Measurements from ENCODE around the gene INTS1. TPM values are rescaled to one million over a fixed set of nuclear protein-coding genes. Genes with fewer than 3 reads are reported as not detected.

INTS1 gene
- total and polyA plus RNA-seq, 2 experiments from 2014 or later, result 35.1 to 111 TPM

DNA sequence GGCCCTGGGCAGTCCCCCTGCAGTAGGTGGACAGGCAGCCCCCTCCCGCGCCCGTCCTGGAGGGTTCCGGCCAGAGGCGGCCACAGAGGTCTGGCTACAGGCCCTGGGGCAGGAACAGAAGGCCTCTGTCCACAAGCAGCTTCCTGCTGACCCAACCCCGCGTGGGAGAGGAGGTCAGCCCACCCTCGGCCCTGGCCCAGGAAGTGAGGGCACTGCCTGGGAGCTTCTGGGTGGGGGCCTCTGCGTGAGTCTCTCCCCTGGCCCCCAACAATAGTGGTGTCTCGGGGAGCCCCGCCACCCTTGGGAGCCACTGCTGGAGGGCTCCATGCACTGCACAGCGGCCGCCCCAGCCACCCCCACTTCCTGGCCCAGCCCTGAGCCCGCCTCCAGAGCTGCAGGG is 49.6 kb downstream of the INTS1 start (continued):
- TF ChIP-seq, protein P1, sequence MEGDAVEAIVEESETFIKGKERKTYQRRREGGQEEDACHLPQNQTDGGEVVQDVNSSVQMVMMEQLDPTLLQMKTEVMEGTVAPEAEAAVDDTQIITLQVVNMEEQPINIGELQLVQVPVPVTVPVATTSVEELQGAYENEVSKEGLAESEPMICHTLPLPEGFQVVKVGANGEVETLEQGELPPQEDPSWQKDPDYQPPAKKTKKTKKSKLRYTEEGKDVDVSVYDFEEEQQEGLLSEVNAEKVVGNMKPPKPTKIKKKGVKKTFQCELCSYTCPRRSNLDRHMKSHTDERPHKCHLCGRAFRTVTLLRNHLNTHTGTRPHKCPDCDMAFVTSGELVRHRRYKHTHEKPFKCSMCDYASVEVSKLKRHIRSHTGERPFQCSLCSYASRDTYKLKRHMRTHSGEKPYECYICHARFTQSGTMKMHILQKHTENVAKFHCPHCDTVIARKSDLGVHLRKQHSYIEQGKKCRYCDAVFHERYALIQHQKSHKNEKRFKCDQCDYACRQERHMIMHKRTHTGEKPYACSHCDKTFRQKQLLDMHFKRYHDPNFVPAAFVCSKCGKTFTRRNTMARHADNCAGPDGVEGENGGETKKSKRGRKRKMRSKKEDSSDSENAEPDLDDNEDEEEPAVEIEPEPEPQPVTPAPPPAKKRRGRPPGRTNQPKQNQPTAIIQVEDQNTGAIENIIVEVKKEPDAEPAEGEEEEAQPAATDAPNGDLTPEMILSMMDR (conservative IDR thresholded peaks at IDR 0.05; ENCODE audit: low read depth in 2 of 2), result no peak
- TF ChIP-seq, protein P2, sequence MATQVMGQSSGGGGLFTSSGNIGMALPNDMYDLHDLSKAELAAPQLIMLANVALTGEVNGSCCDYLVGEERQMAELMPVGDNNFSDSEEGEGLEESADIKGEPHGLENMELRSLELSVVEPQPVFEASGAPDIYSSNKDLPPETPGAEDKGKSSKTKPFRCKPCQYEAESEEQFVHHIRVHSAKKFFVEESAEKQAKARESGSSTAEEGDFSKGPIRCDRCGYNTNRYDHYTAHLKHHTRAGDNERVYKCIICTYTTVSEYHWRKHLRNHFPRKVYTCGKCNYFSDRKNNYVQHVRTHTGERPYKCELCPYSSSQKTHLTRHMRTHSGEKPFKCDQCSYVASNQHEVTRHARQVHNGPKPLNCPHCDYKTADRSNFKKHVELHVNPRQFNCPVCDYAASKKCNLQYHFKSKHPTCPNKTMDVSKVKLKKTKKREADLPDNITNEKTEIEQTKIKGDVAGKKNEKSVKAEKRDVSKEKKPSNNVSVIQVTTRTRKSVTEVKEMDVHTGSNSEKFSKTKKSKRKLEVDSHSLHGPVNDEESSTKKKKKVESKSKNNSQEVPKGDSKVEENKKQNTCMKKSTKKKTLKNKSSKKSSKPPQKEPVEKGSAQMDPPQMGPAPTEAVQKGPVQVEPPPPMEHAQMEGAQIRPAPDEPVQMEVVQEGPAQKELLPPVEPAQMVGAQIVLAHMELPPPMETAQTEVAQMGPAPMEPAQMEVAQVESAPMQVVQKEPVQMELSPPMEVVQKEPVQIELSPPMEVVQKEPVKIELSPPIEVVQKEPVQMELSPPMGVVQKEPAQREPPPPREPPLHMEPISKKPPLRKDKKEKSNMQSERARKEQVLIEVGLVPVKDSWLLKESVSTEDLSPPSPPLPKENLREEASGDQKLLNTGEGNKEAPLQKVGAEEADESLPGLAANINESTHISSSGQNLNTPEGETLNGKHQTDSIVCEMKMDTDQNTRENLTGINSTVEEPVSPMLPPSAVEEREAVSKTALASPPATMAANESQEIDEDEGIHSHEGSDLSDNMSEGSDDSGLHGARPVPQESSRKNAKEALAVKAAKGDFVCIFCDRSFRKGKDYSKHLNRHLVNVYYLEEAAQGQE (IDR thresholded peaks at IDR 0.05; ENCODE audit: unreplicated experiment), result no peak

DNA sequence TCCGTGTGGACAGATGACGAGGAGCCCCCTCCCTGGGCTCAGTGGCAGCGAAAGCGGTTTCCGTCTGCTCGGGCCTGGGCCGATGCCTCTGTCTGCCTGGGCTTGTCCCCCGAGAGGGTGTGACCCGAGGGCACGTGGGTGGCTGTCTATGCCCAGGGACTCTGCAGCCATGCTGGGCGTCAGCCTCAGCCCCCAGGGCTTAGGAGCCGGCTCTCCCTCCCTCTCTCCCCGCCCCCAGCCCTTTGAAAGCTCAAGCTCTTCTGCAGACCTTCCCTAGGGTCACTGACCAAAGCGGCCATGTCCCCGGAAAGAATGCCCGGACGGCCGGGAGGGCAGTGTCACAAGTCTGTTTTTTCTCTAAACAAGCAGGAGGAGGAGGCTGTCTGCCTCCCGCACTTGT is 52.0 kb downstream of the INTS1 start:
- H3K4me1 ChIP-seq (ENCODE audit: insufficient read depth), result no peaks in the 10 kb centered on the region
- H3K4me3 Mint-ChIP-seq, result no peak overlapping the region
- no peaks in the 10 kb centered on the region for H3F3A ChIP-seq (replicated peaks; ENCODE audit: low read depth)
- no peaks in the 10 kb centered on the region; the same call in 1 of the 2 replicates for H4K20me1 ChIP-seq (replicated peaks; ENCODE audit: insufficient read depth)
- H3K9me2 ChIP-seq (ENCODE audit: insufficient read depth), result no peaks in the 10 kb centered on the region
- DNase-seq (ENCODE audit: low spot score) (no peak), ATAC-seq (no peak)
- H3K4me3 ChIP-seq, result no peak overlapping the region
- H3K36me3 Mint-ChIP-seq (ENCODE audit: low read depth), result no peaks in the 10 kb centered on the region
- H3K9me3 Mint-ChIP-seq, result no peaks in the 10 kb centered on the region
- H3K27me3 Mint-ChIP-seq (ENCODE audit: insufficient read depth, low read depth, poor library complexity), result peaks cover 6% of the 10 kb centered on the region
- H3K27me3 ChIP-seq (ENCODE audit: insufficient read depth), result no peaks in the 10 kb centered on the region
- H3K27ac Mint-ChIP-seq, result peak overlapping the region; percentile 72
- H3K4me2 ChIP-seq, result no peak overlapping the region
- H3K4me1 Mint-ChIP-seq, result peaks cover 2% of the 10 kb centered on the region; the same call in 1 of the 3 replicates
- H3K27ac ChIP-seq (ENCODE audit: low read depth), result no peak overlapping the region
- H3K79me2 ChIP-seq (replicated peaks; ENCODE audit: insufficient read depth), result no peaks in the 10 kb centered on the region
- H2AFZ ChIP-seq, result no peak overlapping the region
- H3K36me3 ChIP-seq (ENCODE audit: insufficient read depth), result no peaks in the 10 kb centered on the region
- TF ChIP-seq, protein P3, sequence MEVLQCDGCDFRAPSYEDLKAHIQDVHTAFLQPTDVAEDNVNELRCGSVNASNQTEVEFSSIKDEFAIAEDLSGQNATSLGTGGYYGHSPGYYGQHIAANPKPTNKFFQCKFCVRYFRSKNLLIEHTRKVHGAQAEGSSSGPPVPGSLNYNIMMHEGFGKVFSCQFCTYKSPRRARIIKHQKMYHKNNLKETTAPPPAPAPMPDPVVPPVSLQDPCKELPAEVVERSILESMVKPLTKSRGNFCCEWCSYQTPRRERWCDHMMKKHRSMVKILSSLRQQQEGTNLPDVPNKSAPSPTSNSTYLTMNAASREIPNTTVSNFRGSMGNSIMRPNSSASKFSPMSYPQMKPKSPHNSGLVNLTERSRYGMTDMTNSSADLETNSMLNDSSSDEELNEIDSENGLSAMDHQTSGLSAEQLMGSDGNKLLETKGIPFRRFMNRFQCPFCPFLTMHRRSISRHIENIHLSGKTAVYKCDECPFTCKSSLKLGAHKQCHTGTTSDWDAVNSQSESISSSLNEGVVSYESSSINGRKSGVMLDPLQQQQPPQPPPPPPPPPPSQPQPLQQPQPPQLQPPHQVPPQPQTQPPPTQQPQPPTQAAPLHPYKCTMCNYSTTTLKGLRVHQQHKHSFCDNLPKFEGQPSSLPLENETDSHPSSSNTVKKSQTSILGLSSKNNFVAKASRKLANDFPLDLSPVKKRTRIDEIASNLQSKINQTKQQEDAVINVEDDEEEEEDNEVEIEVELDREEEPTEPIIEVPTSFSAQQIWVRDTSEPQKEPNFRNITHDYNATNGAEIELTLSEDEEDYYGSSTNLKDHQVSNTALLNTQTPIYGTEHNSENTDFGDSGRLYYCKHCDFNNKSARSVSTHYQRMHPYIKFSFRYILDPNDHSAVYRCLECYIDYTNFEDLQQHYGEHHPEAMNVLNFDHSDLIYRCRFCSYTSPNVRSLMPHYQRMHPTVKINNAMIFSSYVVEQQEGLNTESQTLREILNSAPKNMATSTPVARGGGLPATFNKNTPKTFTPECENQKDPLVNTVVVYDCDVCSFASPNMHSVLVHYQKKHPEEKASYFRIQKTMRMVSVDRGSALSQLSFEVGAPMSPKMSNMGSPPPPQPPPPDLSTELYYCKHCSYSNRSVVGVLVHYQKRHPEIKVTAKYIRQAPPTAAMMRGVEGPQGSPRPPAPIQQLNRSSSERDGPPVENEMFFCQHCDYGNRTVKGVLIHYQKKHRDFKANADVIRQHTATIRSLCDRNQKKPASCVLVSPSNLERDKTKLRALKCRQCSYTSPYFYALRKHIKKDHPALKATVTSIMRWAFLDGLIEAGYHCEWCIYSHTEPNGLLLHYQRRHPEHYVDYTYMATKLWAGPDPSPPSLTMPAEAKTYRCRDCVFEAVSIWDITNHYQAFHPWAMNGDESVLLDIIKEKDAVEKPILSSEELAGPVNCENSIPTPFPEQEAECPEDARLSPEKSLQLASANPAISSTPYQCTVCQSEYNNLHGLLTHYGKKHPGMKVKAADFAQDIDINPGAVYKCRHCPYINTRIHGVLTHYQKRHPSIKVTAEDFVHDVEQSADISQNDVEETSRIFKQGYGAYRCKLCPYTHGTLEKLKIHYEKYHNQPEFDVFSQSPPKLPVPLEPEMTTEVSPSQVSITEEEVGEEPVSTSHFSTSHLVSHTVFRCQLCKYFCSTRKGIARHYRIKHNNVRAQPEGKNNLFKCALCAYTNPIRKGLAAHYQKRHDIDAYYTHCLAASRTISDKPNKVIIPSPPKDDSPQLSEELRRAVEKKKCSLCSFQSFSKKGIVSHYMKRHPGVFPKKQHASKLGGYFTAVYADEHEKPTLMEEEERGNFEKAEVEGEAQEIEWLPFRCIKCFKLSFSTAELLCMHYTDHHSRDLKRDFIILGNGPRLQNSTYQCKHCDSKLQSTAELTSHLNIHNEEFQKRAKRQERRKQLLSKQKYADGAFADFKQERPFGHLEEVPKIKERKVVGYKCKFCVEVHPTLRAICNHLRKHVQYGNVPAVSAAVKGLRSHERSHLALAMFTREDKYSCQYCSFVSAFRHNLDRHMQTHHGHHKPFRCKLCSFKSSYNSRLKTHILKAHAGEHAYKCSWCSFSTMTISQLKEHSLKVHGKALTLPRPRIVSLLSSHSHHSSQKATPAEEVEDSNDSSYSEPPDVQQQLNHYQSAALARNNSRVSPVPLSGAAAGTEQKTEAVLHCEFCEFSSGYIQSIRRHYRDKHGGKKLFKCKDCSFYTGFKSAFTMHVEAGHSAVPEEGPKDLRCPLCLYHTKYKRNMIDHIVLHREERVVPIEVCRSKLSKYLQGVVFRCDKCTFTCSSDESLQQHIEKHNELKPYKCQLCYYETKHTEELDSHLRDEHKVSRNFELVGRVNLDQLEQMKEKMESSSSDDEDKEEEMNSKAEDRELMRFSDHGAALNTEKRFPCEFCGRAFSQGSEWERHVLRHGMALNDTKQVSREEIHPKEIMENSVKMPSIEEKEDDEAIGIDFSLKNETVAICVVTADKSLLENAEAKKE (CRISPR knock-in tag; IDR thresholded peaks at IDR 0.05), result no peak
- TF ChIP-seq CREB1 (CRISPR knock-in tag; IDR thresholded peaks at IDR 0.05; ENCODE audit: low read depth), result no peak
- no peak for TF ChIP-seq EZH2phosphoT487 (IDR thresholded peaks at IDR 0.05; ENCODE audit: unreplicated experiment)
- no peak for TF ChIP-seq ZNF331 (CRISPR knock-in tag; IDR thresholded peaks at IDR 0.05; ENCODE audit: low read depth)
- no peak for TF ChIP-seq STAT1 (IDR thresholded peaks at IDR 0.05; ENCODE audit: unreplicated experiment)
- TF ChIP-seq POLR2AphosphoS5 (IDR thresholded peaks at IDR 0.05; ENCODE audit: low read depth), result no peak
- no peak for TF ChIP-seq ZNF114 (CRISPR knock-in tag; IDR thresholded peaks at IDR 0.05)
- no peak for TF ChIP-seq JUNB (IDR thresholded peaks at IDR 0.05; ENCODE audit: unreplicated experiment)
- TF ChIP-seq NANOG (IDR thresholded peaks at IDR 0.05; ENCODE audit: borderline replicate concordance), result no peak
- TF ChIP-seq, protein P2 (IDR thresholded peaks at IDR 0.05; ENCODE audit: unreplicated experiment), result no peak

Data from GM23338 (cell line).